HS-5 (cell line): Measurements from ENCODE around the gene SLC25A21.
"Not testable (repeated sequence)": the region's sequence is repeated elsewhere in the genome, so short reads cannot be mapped to it uniquely, and the experiment has no call there.

Experiments used
- DNase-seq: peaks from one replicate; pipeline ENCODE4 v3.0.0-alpha.2; 2012; ENCODE audit warnings: low read depth

SLC25A21 gene

DNA sequence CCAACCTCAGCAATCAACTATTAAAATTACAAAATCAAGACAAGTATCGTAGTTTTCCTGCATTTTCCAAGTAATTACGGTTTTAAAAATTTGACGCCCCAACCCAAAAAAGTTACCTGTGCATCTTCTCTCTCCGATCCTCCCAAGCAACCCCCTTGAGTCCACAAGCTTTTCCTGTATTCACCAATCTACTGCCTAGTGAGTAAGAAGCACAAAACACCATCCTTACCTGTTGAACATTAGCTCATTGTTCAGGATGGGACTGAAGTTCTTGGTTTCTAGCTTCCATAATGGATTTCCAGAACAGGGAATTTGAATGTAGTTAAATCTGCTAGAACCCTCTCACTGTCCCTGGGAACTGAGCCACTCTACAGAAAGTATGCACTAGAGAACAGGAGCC is 348.8 kb downstream of the SLC25A21 start:
- DNase-seq = no peak

DNA sequence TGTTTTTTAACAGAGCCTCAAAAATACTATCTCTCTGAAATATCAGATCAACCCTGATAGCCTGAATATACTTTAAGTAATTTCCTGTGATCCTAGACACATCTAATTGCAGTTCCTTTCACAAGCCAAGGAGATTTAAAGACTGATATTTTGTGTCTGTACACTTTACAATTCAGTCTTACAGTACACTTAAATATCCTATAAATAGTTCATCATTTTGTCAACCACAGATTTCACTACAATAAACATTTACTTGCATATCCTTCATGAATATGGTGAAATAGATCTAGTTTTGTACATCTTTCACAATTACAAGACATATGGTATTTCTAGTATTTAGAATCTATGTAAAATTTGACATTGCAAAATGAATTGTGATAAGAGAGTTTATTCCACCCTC is 349.7 kb downstream of the SLC25A21 start:
- no peak for DNase-seq

DNA sequence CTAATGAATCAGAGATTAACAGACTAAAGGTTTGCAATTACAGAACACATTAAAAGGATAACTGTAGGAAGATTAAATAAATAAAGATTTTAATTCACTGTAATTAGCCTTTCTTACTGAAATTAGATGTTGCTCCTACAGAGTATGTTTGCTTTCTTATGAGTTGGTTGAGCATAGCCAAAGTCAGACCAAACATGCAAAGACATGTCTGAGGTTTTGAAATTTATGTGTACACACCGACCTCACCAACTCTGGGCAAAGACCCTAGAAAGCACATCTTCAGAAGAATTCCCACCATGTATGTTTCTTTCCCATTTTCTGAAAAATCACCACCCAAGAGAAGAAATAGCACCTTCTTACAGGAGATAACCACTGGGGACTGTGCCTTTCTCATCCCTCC is 351.5 kb downstream of the SLC25A21 start:
- DNase-seq = no peak

DNA sequence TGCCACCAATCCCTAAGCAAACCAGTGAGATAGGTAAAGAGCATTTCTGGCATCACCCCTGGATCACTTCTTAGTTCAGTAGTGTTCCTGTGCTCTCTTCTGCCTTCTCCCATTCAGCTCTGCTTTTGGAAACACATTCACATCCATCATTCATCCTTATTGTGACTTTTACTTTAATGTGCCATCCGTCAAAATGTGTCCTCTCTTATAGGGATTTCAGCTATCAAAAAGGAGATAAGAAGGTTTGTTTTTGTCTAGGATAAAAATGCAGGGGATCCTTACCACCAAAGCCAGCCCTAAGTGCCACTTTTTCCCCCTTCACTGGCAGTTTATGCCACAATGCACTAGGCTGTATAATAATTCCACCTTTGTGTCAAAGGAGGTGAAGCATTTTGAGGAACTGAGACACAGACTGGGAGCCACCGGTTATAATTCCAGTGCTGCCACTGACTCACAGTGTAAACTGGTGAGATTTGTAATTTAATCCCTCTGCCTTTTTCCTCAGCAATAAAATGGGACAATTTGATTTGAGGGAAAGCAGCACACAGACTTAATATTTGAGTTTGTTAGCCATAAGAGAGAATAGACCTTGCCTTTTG is 352.2 kb downstream of the SLC25A21 start:
- no peak for DNase-seq

DNA sequence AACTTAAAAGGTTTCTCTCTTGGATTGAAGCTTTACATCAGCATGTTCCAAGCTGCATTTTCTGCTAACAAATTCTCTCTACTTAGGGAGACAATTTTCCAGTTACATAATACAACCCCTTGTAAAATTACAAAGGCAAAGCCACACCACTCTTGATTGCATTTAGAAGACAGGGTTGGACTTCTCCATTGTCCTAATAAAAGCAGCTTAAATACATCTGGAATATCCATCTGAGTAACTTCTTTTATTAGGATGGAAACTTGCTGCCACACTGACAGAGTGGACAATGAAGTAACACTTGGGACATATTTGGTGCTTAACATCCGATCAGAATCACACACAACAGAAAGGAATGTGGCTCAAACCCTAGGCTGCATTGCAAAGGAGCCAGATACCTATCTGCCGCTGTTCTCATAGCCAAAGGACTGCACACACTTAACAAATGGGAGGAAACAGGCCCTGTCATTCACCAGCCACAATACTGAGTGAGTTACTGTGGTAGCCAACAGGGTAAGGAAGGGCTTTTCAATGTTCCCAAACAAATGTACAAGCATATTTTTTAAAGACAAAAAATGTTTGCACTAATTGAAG is 353.5 kb downstream of the SLC25A21 start:
- no peak for DNase-seq

DNA sequence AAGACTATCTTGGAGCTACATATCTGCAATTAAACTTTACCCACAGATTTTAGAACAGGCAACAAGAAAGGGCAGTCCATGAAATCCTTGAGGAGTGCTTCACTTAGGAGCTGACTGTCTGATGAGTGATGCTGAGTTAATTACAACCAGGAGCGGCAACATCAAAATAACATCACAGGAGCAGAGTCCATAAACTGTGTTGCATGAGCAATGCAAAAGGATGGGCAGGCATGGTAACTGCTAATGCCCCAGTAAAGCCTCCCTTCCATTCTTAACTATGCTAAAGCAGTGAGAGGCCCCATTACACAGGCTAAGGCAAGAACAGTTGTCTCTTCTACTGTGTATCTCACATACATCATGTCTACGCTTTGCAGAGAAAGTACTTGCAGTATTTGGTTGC is 354.2 kb downstream of the SLC25A21 start:
- DNase-seq = no peak

DNA sequence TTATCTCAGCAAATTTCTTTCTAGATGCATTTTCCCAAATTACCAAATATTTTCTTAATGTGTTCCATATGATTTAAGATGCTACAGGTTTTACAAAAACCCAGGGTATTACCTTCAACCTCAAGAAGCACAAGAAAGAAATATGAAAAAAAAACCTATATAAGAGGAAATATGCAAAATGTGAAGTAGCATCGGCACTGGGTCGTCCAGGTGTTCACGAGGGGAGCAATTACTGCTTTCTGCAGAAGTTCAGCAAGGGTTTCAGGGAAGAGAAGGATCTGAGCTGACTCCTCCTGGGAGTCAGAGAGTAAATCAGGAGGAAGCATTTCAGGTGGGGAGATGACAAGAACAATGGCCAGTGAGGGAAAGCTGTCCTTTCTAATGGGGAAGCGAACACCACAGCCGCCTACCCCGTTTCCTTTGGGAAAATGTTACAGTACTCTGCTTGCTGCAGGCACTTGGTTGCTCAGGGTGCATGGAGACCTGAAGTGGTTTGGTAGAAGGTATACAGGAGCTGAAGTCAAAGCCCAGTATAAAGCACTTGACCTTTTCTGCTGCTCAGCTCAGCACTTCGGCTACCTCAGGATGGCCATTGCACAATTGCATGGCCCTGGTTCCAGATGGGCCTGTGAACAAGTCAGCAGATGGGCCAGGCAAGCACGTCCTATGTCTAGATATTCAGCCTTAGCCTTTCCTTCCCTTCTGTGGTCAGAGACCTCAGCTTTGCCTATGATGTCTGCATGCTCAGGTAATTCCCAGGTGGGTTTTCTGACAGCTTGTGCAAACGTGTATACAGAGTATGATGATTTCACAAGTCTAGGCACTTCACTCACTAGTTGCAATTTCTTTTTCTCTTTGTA is 355.1 kb downstream of the SLC25A21 start:
- no peak for DNase-seq

DNA sequence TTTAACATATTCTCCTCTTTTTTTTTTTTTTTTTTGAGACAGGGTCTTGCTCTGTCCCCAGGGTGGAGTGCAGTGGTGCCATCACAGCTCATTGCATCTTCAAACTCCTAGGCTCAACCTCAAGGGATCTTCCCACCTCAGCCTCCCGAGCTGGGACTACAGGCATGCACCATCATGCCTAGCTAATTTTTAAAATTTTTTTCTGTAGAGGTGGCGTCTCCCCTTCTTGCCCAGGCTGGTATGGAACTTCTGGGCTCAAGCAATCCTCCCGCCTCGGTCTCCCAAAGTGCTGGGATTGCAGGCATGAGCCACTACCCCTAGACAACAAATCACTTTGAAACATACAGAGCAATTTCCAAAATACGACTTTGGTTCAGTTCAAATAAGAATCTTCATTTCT is 355.9 kb downstream of the SLC25A21 start:
- no peak for DNase-seq

DNA sequence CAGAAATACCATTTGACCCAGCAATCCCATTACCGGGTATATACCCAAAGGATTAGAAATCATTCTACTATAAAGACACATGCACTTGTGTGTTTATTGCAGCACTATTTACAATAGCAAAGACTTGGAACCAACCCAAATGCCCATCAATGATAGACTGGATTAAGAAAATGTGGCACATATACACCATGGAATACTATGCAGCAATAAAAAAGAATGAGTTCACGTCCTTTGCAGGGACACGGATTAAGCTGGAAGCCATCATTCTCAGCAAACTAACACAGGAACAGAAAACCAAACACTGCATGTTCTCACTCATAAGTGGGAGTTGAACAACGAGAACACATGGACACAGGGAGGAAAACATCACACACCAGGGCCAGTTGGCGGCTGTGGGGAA is 357.6 kb downstream of the SLC25A21 start:
- DNase-seq = not testable (repeated sequence)

DNA sequence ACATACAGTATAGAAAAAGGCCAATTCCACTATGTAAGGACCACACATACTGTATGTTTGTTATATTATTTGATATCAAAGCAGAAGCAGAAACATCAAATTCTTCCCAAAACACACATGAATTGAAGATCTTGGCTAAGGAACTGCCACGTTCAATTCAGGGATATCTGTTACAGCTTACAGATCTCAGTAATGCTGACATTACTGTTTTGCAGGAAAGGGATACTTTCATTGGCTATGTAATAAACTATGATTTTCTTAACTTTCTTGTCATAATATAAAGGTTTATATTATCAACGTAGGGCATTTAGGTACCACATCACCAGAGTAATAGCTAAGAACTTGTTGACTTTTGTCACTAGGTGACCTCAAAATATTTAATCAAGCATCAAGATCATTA is 362.2 kb downstream of the SLC25A21 start:
- DNase-seq = no peak

DNA sequence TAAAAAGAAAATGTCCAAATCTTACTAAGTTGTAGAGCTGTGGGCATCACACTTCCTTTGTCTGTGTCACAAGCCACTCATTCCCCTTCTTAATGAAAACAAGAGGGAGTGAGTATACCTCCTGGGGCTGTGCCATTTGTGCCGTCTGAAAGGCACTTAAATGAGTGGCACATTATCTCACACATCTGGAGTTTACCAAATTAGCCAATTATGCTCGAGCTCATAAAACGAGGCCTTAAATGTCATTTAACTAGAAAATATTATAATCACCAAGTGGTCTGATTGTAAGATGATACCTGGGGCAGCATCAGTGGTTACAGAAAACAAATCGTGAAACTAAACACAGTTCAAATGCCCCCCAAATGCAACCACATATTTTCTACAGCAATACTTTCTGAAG is 364.7 kb downstream of the SLC25A21 start:
- no peak for DNase-seq

DNA sequence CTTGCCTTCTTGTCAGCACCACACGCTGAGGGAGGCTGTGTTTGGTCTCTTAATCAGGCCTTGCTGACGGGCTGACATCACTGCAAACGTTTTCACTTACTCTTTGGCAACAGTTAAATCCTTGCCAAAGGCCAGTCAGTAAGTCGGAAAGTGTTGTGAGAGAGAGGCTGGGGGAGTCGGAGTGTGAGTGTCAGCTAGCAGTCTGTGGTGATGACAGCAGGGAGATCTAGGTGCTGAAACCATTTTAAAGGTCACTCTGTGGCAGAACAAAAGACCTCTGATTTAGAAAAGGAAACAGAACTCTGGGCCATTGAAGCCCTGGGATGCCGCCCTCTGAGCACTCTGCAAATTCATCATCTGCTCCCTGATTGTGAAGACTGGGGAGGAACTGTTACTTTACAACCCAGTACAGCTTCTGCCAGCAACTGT is 367.3 kb downstream of the SLC25A21 start:
- no peak for DNase-seq

DNA sequence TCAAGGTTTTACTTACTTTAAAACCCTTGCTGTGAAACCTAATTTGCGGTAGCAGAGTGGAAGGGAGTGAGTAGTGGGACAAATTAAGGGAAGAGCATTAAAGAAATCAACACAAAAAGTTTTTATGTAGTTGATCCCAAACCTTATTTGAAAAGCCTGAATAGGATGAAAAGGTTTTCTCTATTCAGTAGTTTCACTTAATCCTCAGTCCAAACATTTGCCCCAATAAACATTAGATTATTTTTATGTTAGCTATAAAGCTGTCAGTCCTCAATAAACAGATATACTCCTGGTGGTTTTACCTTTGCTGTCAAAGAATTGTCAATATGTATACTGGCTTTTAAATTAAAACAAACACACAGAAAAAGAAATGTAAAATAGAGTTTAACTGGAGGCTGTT is 374.8 kb downstream of the SLC25A21 start:
- no peak for DNase-seq

DNA sequence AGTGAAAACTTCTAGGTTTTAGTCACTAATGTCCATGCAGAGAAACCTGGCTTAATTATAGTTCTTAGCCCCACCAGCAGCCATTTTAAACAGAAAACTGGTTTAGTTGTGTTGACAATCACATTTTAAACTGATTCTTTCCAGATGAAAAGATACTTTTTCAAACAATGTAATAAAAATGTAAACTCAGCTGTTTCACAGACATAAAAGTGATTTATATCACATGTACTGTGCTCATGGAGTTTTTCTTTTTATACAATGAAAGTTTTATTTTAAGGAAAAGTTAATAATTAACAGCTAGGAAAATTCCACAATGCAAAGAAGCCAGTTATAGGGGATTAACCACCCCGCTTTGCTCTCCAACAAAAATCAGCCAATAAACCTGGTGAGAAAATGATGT is 381.0 kb downstream of the SLC25A21 start:
- DNase-seq = no peak

DNA sequence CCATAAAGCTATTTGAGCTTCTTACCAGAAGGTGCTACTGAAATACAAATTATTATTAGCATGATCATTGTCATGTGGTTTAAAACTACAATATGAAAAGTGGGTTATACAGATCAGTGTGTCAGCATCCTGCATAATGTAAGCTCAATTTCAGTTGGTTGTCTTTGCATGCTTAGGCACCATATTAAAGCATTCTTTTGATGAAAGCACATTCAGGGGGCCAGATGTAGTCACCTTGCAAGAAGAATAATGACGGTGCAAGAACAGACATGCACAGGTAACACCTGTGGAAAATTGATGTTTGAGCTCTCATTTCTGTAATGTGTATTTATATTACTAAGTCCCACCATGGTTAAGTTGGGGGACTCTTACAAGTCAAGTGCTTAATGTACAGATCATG is 386.9 kb downstream of the SLC25A21 start:
- no peak for DNase-seq

DNA sequence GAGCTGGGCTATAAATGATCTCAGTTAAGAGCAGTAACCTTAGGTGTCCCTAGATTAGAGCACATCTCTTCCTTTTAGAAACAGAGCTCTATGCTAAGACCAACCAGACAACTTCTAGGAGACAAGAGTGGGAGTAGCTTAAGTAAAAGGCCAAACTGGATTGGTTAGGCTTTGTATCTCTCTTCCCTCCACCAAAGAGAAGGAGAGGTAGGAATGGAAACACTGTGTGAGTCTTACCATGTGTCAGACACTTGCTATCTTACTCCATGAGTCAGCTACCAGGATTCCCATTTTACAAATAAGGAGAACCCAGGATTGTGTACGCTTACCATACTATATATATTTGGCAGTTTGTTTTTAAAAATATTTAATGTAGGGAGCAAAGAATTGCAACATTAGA is 387.9 kb downstream of the SLC25A21 start:
- DNase-seq = no peak

DNA sequence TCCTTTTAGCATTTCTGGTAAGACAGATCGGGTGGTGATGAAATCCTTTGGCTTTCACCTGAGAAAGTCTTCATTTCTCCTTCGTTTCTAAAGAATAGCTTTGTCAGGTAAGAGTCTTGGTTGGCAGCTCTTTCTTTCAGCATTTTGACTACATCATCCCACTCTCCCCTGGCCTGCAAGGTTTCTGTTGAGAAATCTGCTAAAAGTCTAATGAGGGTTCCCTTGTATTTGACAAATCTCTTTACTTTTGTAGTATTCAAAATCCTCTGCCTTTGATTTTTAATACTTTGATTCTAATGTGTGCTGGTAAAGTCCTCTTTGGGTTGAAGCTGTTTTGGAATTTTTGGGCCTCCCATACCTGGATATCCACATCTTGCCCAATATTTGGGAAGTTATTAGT is 390.5 kb downstream of the SLC25A21 start:
- DNase-seq = no peak

DNA sequence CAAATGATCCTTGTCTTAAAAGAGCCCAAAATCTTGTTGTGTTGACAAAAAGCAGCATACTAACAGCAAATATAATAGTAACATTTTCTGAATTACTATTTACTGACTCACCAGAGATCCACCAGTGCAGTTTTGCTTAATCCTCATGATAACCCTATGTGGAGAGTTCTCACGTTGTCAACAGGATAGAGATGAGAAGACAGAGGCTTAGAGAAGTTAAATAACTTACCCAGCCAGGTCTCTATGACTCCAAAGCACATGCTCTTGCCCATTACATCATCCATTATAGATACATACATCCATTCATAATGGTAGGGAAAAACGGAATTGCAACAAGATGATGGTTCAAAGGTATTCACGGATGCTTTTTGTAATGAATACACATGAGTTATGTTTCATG is 398.8 kb downstream of the SLC25A21 start:
- peak; percentile 38 for DNase-seq

DNA sequence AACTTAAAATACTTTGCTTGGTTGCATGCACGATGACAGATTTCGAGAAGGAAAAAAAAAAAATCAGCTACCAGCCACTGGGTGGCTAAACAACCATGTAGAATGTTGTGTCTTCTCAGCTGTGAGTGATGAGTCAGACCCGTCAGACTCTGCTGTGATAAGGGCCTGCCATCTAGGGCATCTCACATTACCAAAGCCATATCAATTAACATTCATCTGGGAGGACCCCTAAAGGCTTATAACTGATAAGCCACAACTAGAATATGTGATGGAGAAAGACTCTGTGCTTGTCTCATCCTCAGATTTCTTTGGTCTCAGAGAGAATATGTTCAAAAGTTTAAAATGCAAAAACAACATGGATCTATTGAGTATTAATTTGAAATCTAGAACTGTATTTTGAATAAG is 399.3 kb downstream of the SLC25A21 start:
- DNase-seq = peak; percentile 26

DNA sequence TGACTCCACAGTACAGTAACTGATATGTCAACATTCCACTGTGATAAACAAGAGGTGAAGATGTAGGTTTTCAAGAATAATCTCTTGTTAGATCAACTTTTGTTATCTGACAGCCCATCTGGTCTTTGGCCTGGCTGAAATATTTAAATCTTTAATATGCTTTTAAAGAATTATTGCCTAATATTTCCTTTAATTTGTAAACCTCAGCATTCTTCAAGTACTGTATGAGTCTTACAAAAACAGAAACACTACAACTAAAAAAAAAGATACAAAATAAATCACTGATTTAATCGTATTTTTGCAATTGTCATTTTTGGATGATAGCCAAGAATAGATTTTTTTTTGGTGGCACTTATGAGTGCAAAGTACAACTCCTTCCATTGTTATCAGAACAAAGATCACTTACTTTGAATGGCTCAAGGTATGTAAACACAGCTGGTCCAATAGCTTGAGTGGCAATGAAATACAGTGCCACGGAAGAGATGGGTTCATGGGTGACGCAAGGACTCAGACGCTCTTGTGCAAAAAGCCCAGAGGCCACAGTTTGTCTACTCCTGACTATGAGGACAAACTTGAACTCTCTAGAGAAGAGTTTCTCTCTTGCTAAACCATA is 401.3 kb downstream of the SLC25A21 start:
- no peak for DNase-seq

DNA sequence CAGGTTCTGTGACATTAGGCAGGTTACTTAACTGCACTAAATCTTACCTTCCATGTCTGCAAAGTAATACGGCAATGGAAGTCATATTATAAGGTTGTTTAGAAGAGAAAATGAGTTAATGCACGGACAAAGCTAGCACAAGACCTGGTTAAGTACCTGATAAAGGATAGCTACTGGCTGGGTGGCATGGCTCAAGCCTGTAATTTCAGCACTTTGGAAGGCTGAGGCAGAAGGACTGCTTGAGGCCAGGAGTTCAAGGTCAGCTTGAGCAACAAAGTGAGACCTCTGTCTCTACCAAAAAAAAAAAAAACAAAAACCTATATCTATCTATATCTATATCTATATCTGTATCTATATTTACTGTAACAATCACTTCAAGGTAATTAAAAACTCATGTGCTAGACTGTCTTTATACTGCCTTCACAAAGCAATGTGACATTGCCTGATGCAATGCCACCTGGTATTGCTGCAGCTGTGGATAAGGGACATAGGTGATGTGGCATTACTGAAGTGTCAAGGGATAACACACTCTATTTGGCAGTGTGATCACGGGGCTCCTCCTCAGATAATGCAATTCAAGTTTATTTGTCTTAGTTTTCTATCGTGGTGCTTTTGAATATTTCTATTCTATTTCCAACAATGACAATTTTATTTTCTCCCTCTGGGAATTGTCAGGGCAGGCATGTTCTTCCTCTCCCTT is 403.6 kb downstream of the SLC25A21 start:
- DNase-seq = no peak

DNA sequence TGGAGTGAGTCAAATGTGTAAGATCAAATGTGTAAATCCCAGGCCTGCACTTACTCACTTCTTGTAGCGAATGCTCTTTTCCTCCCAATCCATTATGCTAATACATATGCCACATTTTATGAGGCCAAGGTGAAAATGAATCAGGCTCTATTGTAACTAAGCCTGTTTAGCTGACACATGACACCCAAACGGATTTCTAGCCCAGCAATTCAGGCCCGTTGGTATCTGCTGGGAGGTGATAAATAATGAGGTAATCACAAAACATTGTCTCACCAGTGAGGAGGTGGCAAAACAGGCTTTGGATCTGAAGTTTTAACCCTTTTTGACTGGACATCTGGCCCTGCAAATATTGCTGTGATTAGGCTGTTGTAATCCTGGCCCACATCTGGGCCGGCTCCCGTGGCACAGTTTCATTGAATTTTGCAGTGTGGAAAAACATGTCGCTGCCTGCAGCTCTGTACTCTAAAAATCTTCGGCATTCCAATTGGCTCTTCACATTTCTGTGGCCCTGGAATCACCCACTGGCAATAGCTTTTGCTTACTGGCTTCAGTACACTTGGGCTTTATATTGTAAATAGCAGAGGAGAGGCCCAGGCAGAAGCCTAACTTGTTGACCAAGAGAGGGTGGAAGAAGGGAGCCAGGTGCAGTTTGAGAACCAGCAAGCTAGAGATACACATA is 404.7 kb downstream of the SLC25A21 start:
- DNase-seq = no peak
